SW 1271 (cell line): ENCODE data around the gene KRTAP10-6.
"Not testable (repeated sequence)": the region's sequence is repeated elsewhere in the genome, so short reads cannot be mapped to it uniquely, and the experiment has no call there.

ENCODE experiments used
- DNase-seq, 2 experiments: peaks; one replicate each; lab custom pipeline; 2025; lab: John Stamatoyannopoulos, UW

Gene KRTAP10-6

GRCh38 chr21:44617071-44617501, 24.8 kb upstream of the KRTAP10-6 start:
- DNase-seq, result no peak

- no peak for DNase-seq
Measured at GRCh38 chr21:44616591-44616926, 24.3 kb upstream of the KRTAP10-6 start.

- no peak for DNase-seq
Measured at GRCh38 chr21:44615911-44616590, 23.7 kb upstream of the KRTAP10-6 start.

- no peak for DNase-seq
Measured at GRCh38 chr21:44615466-44615865, 23.2 kb upstream of the KRTAP10-6 start.

GRCh38 chr21:44614961-44615391, 22.7 kb upstream of the KRTAP10-6 start:
- DNase-seq, result no peak

- no peak for DNase-seq
Measured at GRCh38 chr21:44614161-44614631, 21.9 kb upstream of the KRTAP10-6 start.

GRCh38 chr21:44613386-44614155, 21.3 kb upstream of the KRTAP10-6 start:
- no peak for DNase-seq

GRCh38 chr21:44612669-44613229, 20.4 kb upstream of the KRTAP10-6 start:
- DNase-seq, result no peak

GRCh38 chr21:44612029-44612486, 19.8 kb upstream of the KRTAP10-6 start, which contains the start of gene KRTAP10-8:
KRTAP10-8 (plus strand) TSS chr21:44612079; CDS start chr21:44612101, 22 bp downstream.
- no peak for DNase-seq

- DNase-seq, result no peak
Measured at GRCh38 chr21:44611551-44611950, 19.2 kb upstream of the KRTAP10-6 start.

- not testable (repeated sequence) for DNase-seq
Measured at GRCh38 chr21:44610157-44610843, 18.0 kb upstream of the KRTAP10-6 start.

- no peak for DNase-seq
Measured at GRCh38 chr21:44609193-44609592, 16.9 kb upstream of the KRTAP10-6 start.

GRCh38 chr21:44606495-44606894, 14.2 kb upstream of the KRTAP10-6 start:
- DNase-seq, result no peak

- no peak for DNase-seq
Measured at GRCh38 chr21:44603911-44604310, 11.6 kb upstream of the KRTAP10-6 start.

GRCh38 chr21:44603109-44603875, 11.0 kb upstream of the KRTAP10-6 start:
- DNase-seq, result no peak

GRCh38 chr21:44602463-44602850, 10.2 kb upstream of the KRTAP10-6 start:
- DNase-seq, result no peak

GRCh38 chr21:44601596-44602462, 9.5 kb upstream of the KRTAP10-6 start:
- no peak for DNase-seq

- DNase-seq, result not testable (repeated sequence)
Measured at GRCh38 chr21:44601091-44601490, 8.8 kb upstream of the KRTAP10-6 start.

GRCh38 chr21:44600118-44600978, 8.0 kb upstream of the KRTAP10-6 start, which contains the start of gene KRTAP10-7:
KRTAP10-7 (plus strand) TSS chr21:44600597; CDS start chr21:44600622, 25 bp downstream.
- DNase-seq, result not testable (repeated sequence)
